Measurements from ENCODE around the gene NEURL3.

The NEURL3 gene

GRCh38 chr2:96508521-96509113 lies 3.5 kb upstream of the NEURL3 start:
- H3K9me3 ChIP-seq (ENCODE audit: control extremely low read depth in 1 of 5, control insufficient read depth in 4 of 5, insufficient read depth in 2 of 5, low read depth in 1 of 5, low read length in 4 of 5), result no peaks in the 10 kb centered on the region
- no peaks in the 10 kb centered on the region for H3K36me3 ChIP-seq (ENCODE audit: control insufficient read depth in 4 of 4, insufficient read depth in 4 of 4, low read length in 3 of 4)
- no peak overlapping the region for H3K27ac ChIP-seq (ENCODE audit: insufficient read depth in 1 of 2, low read depth in 1 of 2, low read length in 2 of 2, poor library complexity in 1 of 2, severe bottlenecking in 2 of 2)
- DNase-seq, result no peak
- 70% methylated on average over 24 of the region's 26 CpGs for WGBS (ENCODE audit: insufficient coverage)
- H3K4me3 ChIP-seq (ENCODE audit: control insufficient read depth in 1 of 7, extremely low read depth in 1 of 7, insufficient read depth in 4 of 7, low read depth in 2 of 7, low read length in 6 of 7), result peak overlapping the region in 3 of 7 experiments; percentile 61 to 76 (median 69)
- peaks cover 0 to 20% (median 9%) of the 10 kb centered on the region in 4 experiments for H3K4me1 ChIP-seq (ENCODE audit: control extremely low read depth in 1 of 4, control insufficient read depth in 4 of 4, insufficient read depth in 4 of 4, low read length in 3 of 4)
- H3K27me3 ChIP-seq (replicated peaks in 2 of 5; ENCODE audit: control insufficient read depth in 4 of 5, insufficient read depth in 5 of 5, low read length in 4 of 5), result peaks cover 0 to 2% (median 0%) of the 10 kb centered on the region in 5 experiments
- ChIA-PET CTCF (interaction anchor here (0.7 to 7.7 kb wide), 28 partner anchors 9 to 268 kb away, joined by 3 to 114 read pairs (median 6); no protein-coding TSS in a partner anchor), POLR2A (interaction anchor here (1.0 kb wide), 1 partner anchor 44 kb away, joined by 3 read pairs; no protein-coding TSS in a partner anchor)

GRCh38 chr2:96507957-96508520 lies 2.9 kb upstream of the NEURL3 start:
- Histone ChIP-seq H3K36me3 (ENCODE audit: control insufficient read depth in 4 of 4, insufficient read depth in 4 of 4, low read length in 3 of 4) (no peaks in the 10 kb centered on the region), H3K9me3 (ENCODE audit: control extremely low read depth in 1 of 5, control insufficient read depth in 4 of 5, insufficient read depth in 2 of 5, low read depth in 1 of 5, low read length in 4 of 5) (no peaks in the 10 kb centered on the region), H3K4me3 (ENCODE audit: control insufficient read depth in 1 of 7, extremely low read depth in 1 of 7, insufficient read depth in 4 of 7, low read depth in 2 of 7, low read length in 6 of 7) (peak overlapping the region in 5 of 7 experiments; percentile 34 to 76 (median 61)), H3K27me3 (replicated peaks in 2 of 5; ENCODE audit: control insufficient read depth in 4 of 5, insufficient read depth in 5 of 5, low read length in 4 of 5) (peaks cover 0 to 2% (median 0%) of the 10 kb centered on the region in 5 experiments), H3K4me1 (ENCODE audit: control extremely low read depth in 1 of 4, control insufficient read depth in 4 of 4, insufficient read depth in 4 of 4, low read length in 3 of 4) (peaks cover 0 to 26% (median 11%) of the 10 kb centered on the region in 4 experiments), H3K27ac (ENCODE audit: insufficient read depth in 1 of 2, low read depth in 1 of 2, low read length in 2 of 2, poor library complexity in 1 of 2, severe bottlenecking in 2 of 2) (no peak overlapping the region)
- DNase-seq, result peak; percentile 79 to 90 (median 89)
- ChIA-PET CTCF (interaction anchor here (1.5 to 7.7 kb wide), 17 partner anchors 10 to 151 kb away, joined by 4 to 114 read pairs (median 12); no protein-coding TSS in a partner anchor), POLR2A (no interaction called here)
- 8% methylated on average over 24 of the region's 38 CpGs for WGBS (ENCODE audit: insufficient coverage)

DNA sequence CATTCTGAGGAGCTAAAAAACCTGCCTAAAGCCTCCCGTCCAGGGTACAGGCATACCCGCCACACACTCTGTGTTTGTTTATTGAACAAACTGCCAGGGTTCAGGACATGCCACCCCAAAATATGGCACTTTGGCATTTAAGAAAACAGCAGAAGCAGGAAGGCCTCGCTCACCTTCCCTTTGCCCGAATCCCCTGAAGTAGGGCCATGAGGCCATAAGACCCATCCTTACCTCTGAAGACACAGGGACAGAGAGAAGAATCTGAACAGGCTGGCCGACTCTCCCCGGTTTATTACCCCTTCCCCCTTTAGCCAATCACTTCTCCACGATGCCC lies 1.7 kb upstream of the NEURL3 start:
- WGBS (ENCODE audit: insufficient coverage), result 100% methylated on average over 3 of the region's 7 CpGs
- ChIA-PET CTCF (interaction anchor here (2.0 to 7.7 kb wide), 5 partner anchors 11 to 100 kb away, joined by 6 to 114 read pairs (median 12); no protein-coding TSS in a partner anchor), POLR2A (no interaction called here)
- Histone ChIP-seq H3K27ac (ENCODE audit: insufficient read depth in 1 of 2, low read depth in 1 of 2, low read length in 2 of 2, poor library complexity in 1 of 2, severe bottlenecking in 2 of 2) (no peak overlapping the region), H3K4me3 (ENCODE audit: control insufficient read depth in 1 of 7, extremely low read depth in 1 of 7, insufficient read depth in 4 of 7, low read depth in 2 of 7, low read length in 6 of 7) (no peak overlapping the region), H3K36me3 (ENCODE audit: control insufficient read depth in 4 of 4, insufficient read depth in 4 of 4, low read length in 3 of 4) (no peaks in the 10 kb centered on the region), H3K9me3 (ENCODE audit: control extremely low read depth in 1 of 5, control insufficient read depth in 4 of 5, insufficient read depth in 2 of 5, low read depth in 1 of 5, low read length in 4 of 5) (no peaks in the 10 kb centered on the region), H3K4me1 (ENCODE audit: control extremely low read depth in 1 of 4, control insufficient read depth in 4 of 4, insufficient read depth in 4 of 4, low read length in 3 of 4) (peaks cover 0 to 37% (median 20%) of the 10 kb centered on the region in 4 experiments), H3K27me3 (replicated peaks in 2 of 5; ENCODE audit: control insufficient read depth in 4 of 5, insufficient read depth in 5 of 5, low read length in 4 of 5) (peaks cover 0 to 2% (median 0%) of the 10 kb centered on the region in 5 experiments)
- DNase-seq, result no peak

DNA sequence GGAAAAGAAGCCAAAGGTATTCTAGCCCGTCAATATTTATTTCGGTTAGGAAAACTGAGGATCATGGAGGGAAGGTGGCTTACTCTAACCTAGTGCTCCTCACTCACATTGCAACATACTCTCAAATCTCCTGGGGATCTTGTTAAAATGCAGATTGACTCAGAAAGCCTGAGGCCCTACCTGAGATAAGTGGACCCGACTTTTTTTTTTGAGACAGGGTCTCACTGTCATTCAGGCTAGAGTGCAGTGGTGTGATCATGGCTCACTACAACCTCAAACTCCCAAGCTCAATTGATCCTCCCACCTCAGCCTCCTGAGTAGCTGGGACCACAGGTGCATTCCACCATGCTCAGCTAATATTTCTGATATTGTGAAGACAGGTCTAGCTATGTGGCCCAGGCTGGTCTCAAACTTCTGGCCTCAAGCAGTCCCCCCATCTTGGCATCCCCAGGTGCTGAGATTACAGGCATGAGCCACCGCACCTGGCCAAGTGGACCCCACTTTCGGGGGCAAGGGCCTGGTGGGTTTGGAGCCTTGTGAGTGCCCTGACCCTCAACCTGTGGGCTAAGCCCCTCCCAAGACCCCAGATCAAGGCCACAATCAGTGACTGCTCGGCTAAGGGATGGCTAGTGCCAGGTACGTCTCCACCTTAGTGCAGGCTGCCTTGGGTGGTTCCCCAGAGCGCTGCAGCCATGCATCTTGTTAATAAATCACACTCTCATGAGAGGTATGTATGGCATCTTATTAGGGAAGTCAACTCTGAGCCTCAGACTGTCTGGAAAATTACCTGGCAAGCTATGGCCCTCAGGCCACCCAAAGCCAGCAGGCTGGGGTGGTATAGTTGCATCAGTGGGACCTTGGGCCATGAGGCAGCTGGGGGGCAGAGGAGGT lies 1.1 kb upstream of the NEURL3 start:
- Histone ChIP-seq H3K4me3 (ENCODE audit: control insufficient read depth in 1 of 7, extremely low read depth in 1 of 7, insufficient read depth in 4 of 7, low read depth in 2 of 7, low read length in 6 of 7) (no peak overlapping the region), H3K27ac (ENCODE audit: insufficient read depth in 1 of 2, low read depth in 1 of 2, low read length in 2 of 2, poor library complexity in 1 of 2, severe bottlenecking in 2 of 2) (no peak overlapping the region), H3K36me3 (ENCODE audit: control insufficient read depth in 4 of 4, insufficient read depth in 4 of 4, low read length in 3 of 4) (no peaks in the 10 kb centered on the region), H3K4me1 (ENCODE audit: control extremely low read depth in 1 of 4, control insufficient read depth in 4 of 4, insufficient read depth in 4 of 4, low read length in 3 of 4) (peaks cover 0 to 44% (median 26%) of the 10 kb centered on the region in 4 experiments), H3K9me3 (ENCODE audit: control extremely low read depth in 1 of 5, control insufficient read depth in 4 of 5, insufficient read depth in 2 of 5, low read depth in 1 of 5, low read length in 4 of 5) (no peaks in the 10 kb centered on the region), H3K27me3 (replicated peaks in 2 of 5; ENCODE audit: control insufficient read depth in 4 of 5, insufficient read depth in 5 of 5, low read length in 4 of 5) (peaks cover 0 to 2% (median 0%) of the 10 kb centered on the region in 5 experiments)
- DNase-seq, result no peak
- 94% methylated on average over 3 of the region's 8 CpGs for WGBS (ENCODE audit: insufficient coverage)
- ChIA-PET POLR2A (no interaction called here), CTCF (interaction anchor here (1.1 to 7.7 kb wide), 6 partner anchors 10 to 100 kb away, joined by 3 to 114 read pairs (median 9); no protein-coding TSS in a partner anchor)

DNA sequence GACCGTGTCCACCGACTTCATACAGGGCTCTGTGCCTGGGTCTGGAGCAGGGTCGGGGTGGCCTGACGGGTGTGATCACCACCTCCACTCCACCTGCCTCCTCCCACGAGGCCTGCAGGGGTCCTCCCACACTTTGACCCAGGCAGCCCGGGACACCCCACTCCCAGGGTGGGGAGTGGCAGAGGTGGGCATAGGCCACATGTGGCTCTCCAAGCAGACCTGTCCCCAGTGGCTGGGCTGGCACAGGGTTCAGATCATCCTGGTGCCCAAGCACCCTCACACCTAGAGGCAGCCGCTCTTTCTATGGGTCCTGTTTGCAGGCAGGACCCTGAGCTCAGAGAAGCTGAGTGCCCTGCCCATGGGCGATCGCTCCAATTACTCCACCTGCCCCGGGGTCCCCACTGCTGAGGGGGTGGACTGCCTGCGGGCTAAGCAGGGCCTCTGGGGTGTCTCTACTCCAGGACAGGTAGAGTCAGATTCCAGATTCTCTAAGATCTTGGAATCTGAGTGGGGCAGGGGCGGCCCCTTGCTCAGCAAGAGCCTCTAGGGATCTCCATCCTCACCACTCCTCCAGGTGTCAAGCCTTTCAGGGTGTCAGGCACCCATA lies 1.4 kb downstream of the NEURL3 start:
- Histone ChIP-seq H3K36me3 (ENCODE audit: control insufficient read depth in 4 of 4, insufficient read depth in 4 of 4, low read length in 3 of 4) (no peaks in the 10 kb centered on the region), H3K27me3 (replicated peaks in 2 of 5; ENCODE audit: control insufficient read depth in 4 of 5, insufficient read depth in 5 of 5, low read length in 4 of 5) (no peaks in the 10 kb centered on the region), H3K4me1 (ENCODE audit: control extremely low read depth in 1 of 4, control insufficient read depth in 4 of 4, insufficient read depth in 4 of 4, low read length in 3 of 4) (peaks cover 0 to 41% (median 28%) of the 10 kb centered on the region in 4 experiments), H3K4me3 (ENCODE audit: control insufficient read depth in 1 of 7, extremely low read depth in 1 of 7, insufficient read depth in 4 of 7, low read depth in 2 of 7, low read length in 6 of 7) (no peak overlapping the region), H3K27ac (ENCODE audit: insufficient read depth in 1 of 2, low read depth in 1 of 2, low read length in 2 of 2, poor library complexity in 1 of 2, severe bottlenecking in 2 of 2) (no peak overlapping the region), H3K9me3 (ENCODE audit: control extremely low read depth in 1 of 5, control insufficient read depth in 4 of 5, insufficient read depth in 2 of 5, low read depth in 1 of 5, low read length in 4 of 5) (no peaks in the 10 kb centered on the region)
- 100% methylated on average over 4 of the region's 12 CpGs for WGBS (ENCODE audit: insufficient coverage)
- POLR2A ChIA-PET, result no interaction called here
- CTCF ChIA-PET, result interaction anchor here (1.1 to 3.8 kb wide), 6 partner anchors 8 to 33 kb away, joined by 3 to 12 read pairs (median 4); no protein-coding TSS in a partner anchor
- DNase-seq, result no peak

DNA sequence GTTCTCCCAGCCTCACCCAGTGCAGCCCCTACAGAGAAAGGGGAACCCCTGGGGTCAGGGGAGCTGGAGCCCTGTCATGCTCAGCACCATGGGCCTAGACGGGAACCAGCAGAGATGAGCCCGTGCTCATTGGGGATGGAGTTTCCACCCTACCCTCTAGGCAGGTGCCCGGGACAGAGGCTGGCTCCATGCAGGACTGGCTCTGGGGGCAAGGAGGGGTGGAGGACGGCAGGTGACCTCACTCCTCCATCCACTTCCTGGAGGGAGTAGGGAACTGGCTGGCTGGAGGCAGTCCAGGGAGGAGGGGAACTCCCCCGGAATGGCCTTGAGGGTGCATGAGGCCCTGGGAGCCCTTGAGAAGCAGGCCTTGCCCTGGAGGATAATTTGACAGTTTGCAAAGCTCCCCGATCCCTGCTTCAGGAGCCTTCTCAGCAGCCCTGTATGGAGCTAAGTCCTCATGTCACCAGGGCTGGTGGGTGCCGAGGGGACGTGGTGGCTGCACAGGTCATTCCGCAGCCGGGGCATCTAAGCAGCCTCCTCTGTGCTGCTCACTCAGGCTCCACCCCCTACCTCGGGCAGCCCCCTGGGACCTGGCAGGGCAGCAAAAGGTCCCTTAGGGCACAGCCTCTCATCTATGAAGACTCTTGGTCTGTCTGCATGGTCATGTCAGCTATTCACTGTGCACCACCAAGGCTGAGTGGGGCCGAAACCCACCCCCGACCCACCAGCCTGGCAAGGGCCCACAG lies 2.1 kb downstream of the NEURL3 start:
- no peak for DNase-seq
- no peak overlapping the region for H3K27ac ChIP-seq (ENCODE audit: insufficient read depth in 1 of 2, low read depth in 1 of 2, low read length in 2 of 2, poor library complexity in 1 of 2, severe bottlenecking in 2 of 2)
- peaks cover 0 to 37% (median 26%) of the 10 kb centered on the region in 4 experiments for H3K4me1 ChIP-seq (ENCODE audit: control extremely low read depth in 1 of 4, control insufficient read depth in 4 of 4, insufficient read depth in 4 of 4, low read length in 3 of 4)
- H3K36me3 ChIP-seq (ENCODE audit: control insufficient read depth in 4 of 4, insufficient read depth in 4 of 4, low read length in 3 of 4), result no peaks in the 10 kb centered on the region
- no peaks in the 10 kb centered on the region for H3K9me3 ChIP-seq (ENCODE audit: control extremely low read depth in 1 of 5, control insufficient read depth in 4 of 5, insufficient read depth in 2 of 5, low read depth in 1 of 5, low read length in 4 of 5)
- POLR2A ChIA-PET, result no interaction called here
- H3K27me3 ChIP-seq (replicated peaks in 2 of 5; ENCODE audit: control insufficient read depth in 4 of 5, insufficient read depth in 5 of 5, low read length in 4 of 5), result no peaks in the 10 kb centered on the region
- no peak overlapping the region for H3K4me3 ChIP-seq (ENCODE audit: control insufficient read depth in 1 of 7, extremely low read depth in 1 of 7, insufficient read depth in 4 of 7, low read depth in 2 of 7, low read length in 6 of 7)
- CTCF ChIA-PET, result interaction anchor here (1.1 to 1.5 kb wide), 3 partner anchors 11 to 33 kb away, joined by 3 to 4 read pairs (median 3); no protein-coding TSS in a partner anchor
- WGBS (ENCODE audit: insufficient coverage), result 81% methylated on average over 11 of the region's 13 CpGs
